ENCODE measurements around the gene MCC. TPM values are rescaled to one million over a fixed set of nuclear protein-coding genes. Genes with fewer than 3 reads are reported as not detected.

Gene MCC
- total RNA-seq, 1 donor from 2014 or later = 18.9 TPM

- Mint-ChIP-seq H3K27ac (no peak overlapping the region), H3K9me3 (ENCODE audit: low read depth) (no peaks in the 10 kb centered on the region), H3K27me3 (no peaks in the 10 kb centered on the region), H3K4me1 (ENCODE audit: low read depth) (peaks cover 14% of the 10 kb centered on the region), H3K4me3 (ENCODE audit: low read depth) (no peak overlapping the region), H3K36me3 (ENCODE audit: insufficient read depth) (no peaks in the 10 kb centered on the region)
- TF ChIP-seq CTCF (IDR thresholded peaks at IDR 0.05; ENCODE audit: unreplicated experiment) = no peak
- no peak for DNase-seq (ENCODE audit: low spot score, unreplicated experiment)
Measured at GRCh38 chr5:113161806-113162205, 326.4 kb downstream of the MCC start.

- Mint-ChIP-seq H3K27ac (no peak overlapping the region), H3K4me3 (ENCODE audit: low read depth) (no peak overlapping the region), H3K36me3 (ENCODE audit: insufficient read depth) (no peaks in the 10 kb centered on the region), H3K27me3 (no peaks in the 10 kb centered on the region), H3K9me3 (ENCODE audit: low read depth) (peaks cover 3% of the 10 kb centered on the region), H3K4me1 (ENCODE audit: low read depth) (peaks cover 8% of the 10 kb centered on the region)
- TF ChIP-seq CTCF (IDR thresholded peaks at IDR 0.05; ENCODE audit: unreplicated experiment) = no peak
- no peak for DNase-seq (ENCODE audit: low spot score, unreplicated experiment)
Measured at GRCh38 chr5:113157886-113158285, 330.4 kb downstream of the MCC start.

- Mint-ChIP-seq H3K9me3 (ENCODE audit: low read depth) (peaks cover 3% of the 10 kb centered on the region), H3K27me3 (no peaks in the 10 kb centered on the region), H3K4me3 (ENCODE audit: low read depth) (no peak overlapping the region), H3K27ac (peak overlapping the region; percentile 34), H3K4me1 (ENCODE audit: low read depth) (peaks cover 12% of the 10 kb centered on the region), H3K36me3 (ENCODE audit: insufficient read depth) (no peaks in the 10 kb centered on the region)
- no peak for DNase-seq (ENCODE audit: low spot score, unreplicated experiment)
- no peak for TF ChIP-seq CTCF (IDR thresholded peaks at IDR 0.05; ENCODE audit: unreplicated experiment)
Measured at GRCh38 chr5:113156271-113156877, 331.9 kb downstream of the MCC start.

- H3K27me3 Mint-ChIP-seq = no peaks in the 10 kb centered on the region
- no peak overlapping the region for H3K4me3 Mint-ChIP-seq (ENCODE audit: low read depth)
- TF ChIP-seq CTCF (IDR thresholded peaks at IDR 0.05; ENCODE audit: unreplicated experiment) = no peak
- no peak for DNase-seq (ENCODE audit: low spot score, unreplicated experiment)
- H3K9me3 Mint-ChIP-seq (ENCODE audit: low read depth) = peaks cover 3% of the 10 kb centered on the region
- peaks cover 1% of the 10 kb centered on the region for H3K36me3 Mint-ChIP-seq (ENCODE audit: insufficient read depth)
- H3K4me1 Mint-ChIP-seq (ENCODE audit: low read depth) = peaks cover 12% of the 10 kb centered on the region
- no peak overlapping the region for H3K27ac Mint-ChIP-seq
Measured at GRCh38 chr5:113153512-113154097, 334.6 kb downstream of the MCC start.

GRCh38 chr5:113152380-113152740, 335.9 kb downstream of the MCC start:
- Mint-ChIP-seq H3K9me3 (ENCODE audit: low read depth) (peaks cover 3% of the 10 kb centered on the region), H3K27ac (peak overlapping the region; percentile 26), H3K27me3 (no peaks in the 10 kb centered on the region), H3K4me1 (ENCODE audit: low read depth) (peaks cover 15% of the 10 kb centered on the region), H3K36me3 (ENCODE audit: insufficient read depth) (peaks cover 1% of the 10 kb centered on the region), H3K4me3 (ENCODE audit: low read depth) (no peak overlapping the region)
- no peak for TF ChIP-seq CTCF (IDR thresholded peaks at IDR 0.05; ENCODE audit: unreplicated experiment)
- no peak for DNase-seq (ENCODE audit: low spot score, unreplicated experiment)

Measured in progenitor cell of endocrine pancreas (in vitro differentiated cells).